Tibial artery (tissue), 4 donors: ENCODE data around the gene HSPA9.

Experiments
- DNase-seq, 2 donors: peaks; one replicate each; pipeline ENCODE4 v3.0.0-alpha.2; 2019
- H3K27ac ChIP-seq, 2 donors: fragments of 200-600 bp; sonication (generic) in 1 of 2; 1 replicate in 1 of 2; 2 replicates in 1 of 2; pipeline ENCODE4 v1.5.1; 2018 to 2019; ENCODE audit warnings: mild to moderate bottlenecking in 1 of 2
- H3K27me3 ChIP-seq, 2 donors: fragments of 200-600 bp; sonication (generic) in 1 of 2; one replicate each; pipeline versions ENCODE4 v1.5.1 to v1.6.0; 2016 to 2019
- H3K36me3 ChIP-seq, 3 donors: fragments of 200-600 bp; sonication (generic) in 2 of 3; one replicate each; pipeline ENCODE4 v1.5.1; 2016 to 2019; ENCODE audit warnings: mild to moderate bottlenecking in 2 of 3
- H3K4me1 ChIP-seq, 4 donors: fragments of 200-600 bp; sonication (generic) in 2 of 4; 1 replicate in 3 of 4; 2 replicates in 1 of 4; pipeline ENCODE4 v1.5.1; 2016 to 2019
- H3K4me3 ChIP-seq, 2 donors: fragments of 200-600 bp; sonication (generic) in 1 of 2; 1 replicate in 1 of 2; 2 replicates in 1 of 2; pipeline ENCODE4 v1.5.1; 2018 to 2019; ENCODE audit warnings: mild to moderate bottlenecking in 2 of 2
- H3K9me3 ChIP-seq, 3 donors: fragments of 200-600 bp; sonication (generic) in 1 of 3; one replicate each; pipeline ENCODE4 v1.5.1; 2016 to 2019
- intact Hi-C: fragments of 100-400 bp; cut with DNase I; formaldehyde crosslinking; loops from one replicate; pipeline ENCODE4 v1.15.0; 2023; ENCODE audit warnings: low total_unique reads
- TF ChIP-seq, protein P1 (sequence below), 2 experiments: fragments of 200-600 bp in 1 of 2; fragments of 450-650 bp in 1 of 2; IDR thresholded peaks; one replicate each; pipeline ENCODE4 v1.5.1; 2017 to 2019; ENCODE audit warnings: antibody characterized with exemption in 2 of 2, mild to moderate bottlenecking in 1 of 2, moderate library complexity in 1 of 2

Gene HSPA9

DNA sequence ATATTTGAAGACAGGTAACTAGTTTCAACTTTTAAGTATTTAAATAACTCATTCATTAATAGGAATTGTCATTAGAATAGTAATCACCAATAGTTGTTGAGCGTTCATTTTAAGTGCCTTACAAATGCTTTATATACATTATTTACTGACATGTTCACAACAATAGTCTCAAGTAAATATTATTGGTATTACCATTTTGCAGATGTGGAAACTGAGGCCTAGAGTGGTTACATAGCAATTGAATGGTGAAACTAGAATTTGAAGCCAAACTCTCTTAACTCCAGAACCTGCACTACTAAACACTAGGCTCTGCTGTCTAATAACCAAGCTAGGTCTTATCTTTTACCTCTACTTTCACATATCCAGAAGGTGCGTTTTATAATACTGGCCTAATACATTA is 4.8 kb upstream of the HSPA9 start:
- intact Hi-C loops, result loop anchor here (5.0 kb wide), 1 partner anchor 682 kb away; no protein-coding TSS in a partner anchor
- TF ChIP-seq, protein P1, sequence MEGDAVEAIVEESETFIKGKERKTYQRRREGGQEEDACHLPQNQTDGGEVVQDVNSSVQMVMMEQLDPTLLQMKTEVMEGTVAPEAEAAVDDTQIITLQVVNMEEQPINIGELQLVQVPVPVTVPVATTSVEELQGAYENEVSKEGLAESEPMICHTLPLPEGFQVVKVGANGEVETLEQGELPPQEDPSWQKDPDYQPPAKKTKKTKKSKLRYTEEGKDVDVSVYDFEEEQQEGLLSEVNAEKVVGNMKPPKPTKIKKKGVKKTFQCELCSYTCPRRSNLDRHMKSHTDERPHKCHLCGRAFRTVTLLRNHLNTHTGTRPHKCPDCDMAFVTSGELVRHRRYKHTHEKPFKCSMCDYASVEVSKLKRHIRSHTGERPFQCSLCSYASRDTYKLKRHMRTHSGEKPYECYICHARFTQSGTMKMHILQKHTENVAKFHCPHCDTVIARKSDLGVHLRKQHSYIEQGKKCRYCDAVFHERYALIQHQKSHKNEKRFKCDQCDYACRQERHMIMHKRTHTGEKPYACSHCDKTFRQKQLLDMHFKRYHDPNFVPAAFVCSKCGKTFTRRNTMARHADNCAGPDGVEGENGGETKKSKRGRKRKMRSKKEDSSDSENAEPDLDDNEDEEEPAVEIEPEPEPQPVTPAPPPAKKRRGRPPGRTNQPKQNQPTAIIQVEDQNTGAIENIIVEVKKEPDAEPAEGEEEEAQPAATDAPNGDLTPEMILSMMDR (IDR thresholded peaks at IDR 0.05), result no peak
- no peak overlapping the region for H3K4me3 ChIP-seq
- no peak overlapping the region for H3K27ac ChIP-seq
- H3K4me1 ChIP-seq, result peaks cover 0 to 5% (median 2%) of the 10 kb centered on the region in 4 donors
- H3K9me3 ChIP-seq, result no peaks in the 10 kb centered on the region
- no peaks in the 10 kb centered on the region for H3K36me3 ChIP-seq
- no peak for DNase-seq
- no peaks in the 10 kb centered on the region for H3K27me3 ChIP-seq

- intact Hi-C loops, result no loop called here
Observed at GRCh38 chr5:138579517-138579863, 4.3 kb upstream of the HSPA9 start.

DNA sequence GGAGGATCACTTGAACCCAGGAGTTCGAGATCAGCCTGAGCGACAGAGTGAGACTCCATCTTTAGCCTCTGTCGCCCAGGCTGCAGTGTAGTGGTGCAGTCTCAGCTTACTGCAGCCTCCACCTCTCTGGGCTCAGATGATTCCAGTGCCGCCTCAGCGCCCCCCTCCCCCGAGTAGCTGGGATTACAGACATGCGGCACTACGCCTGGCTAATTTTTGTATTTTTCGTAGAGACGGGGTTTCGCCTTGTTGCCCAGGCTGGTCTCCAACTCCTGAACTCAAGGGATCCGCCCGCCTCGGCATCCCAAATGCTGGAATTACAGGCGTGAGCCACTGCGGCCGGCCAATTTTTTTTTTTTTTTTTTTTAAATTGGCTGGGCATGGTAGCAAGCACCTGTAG is 2.3 kb upstream of the HSPA9 start:
- TF ChIP-seq, protein P1 (IDR thresholded peaks at IDR 0.05), result no peak
- Histone ChIP-seq H3K27ac (no peak overlapping the region), H3K9me3 (no peaks in the 10 kb centered on the region), H3K27me3 (no peaks in the 10 kb centered on the region), H3K4me3 (no peak overlapping the region), H3K4me1 (peaks cover 0 to 25% (median 13%) of the 10 kb centered on the region in 4 donors), H3K36me3 (peaks cover 10 to 11% (median 10%) of the 10 kb centered on the region in 3 donors)
- intact Hi-C loops, result no loop called here
- no peak for DNase-seq

More at GRCh38 chr5:138579517-138579863, 4.3 kb upstream of the HSPA9 start:
- no peak for DNase-seq
- no peak overlapping the region for H3K4me3 ChIP-seq
- H3K36me3 ChIP-seq, result no peaks in the 10 kb centered on the region
- peaks cover 0 to 6% (median 2%) of the 10 kb centered on the region in 4 donors for H3K4me1 ChIP-seq
- no peaks in the 10 kb centered on the region for H3K9me3 ChIP-seq
- H3K27ac ChIP-seq, result no peak overlapping the region
- H3K27me3 ChIP-seq, result no peaks in the 10 kb centered on the region
- TF ChIP-seq, protein P1 (IDR thresholded peaks at IDR 0.05), result no peak

DNA sequence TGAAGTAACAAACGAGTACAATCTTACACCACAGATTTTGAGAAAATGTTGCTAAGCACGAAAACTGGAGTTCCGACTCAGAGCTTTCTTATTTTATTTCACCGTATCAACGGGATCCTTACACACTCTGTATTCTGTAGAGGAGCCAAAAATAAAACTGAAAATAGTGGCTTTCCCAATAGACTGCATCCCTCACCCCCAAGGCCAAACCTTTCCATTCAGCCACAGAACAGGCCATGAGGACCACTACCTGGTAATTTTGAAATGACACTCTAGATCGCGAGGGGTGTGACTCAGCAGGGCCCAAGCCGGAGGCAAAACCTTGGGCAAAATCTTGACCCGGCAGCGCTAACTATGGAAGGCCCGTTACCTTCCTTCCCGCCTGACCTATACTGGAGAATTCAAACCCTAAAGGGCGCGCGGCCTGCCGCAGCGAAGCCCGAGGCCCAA is 432 bp downstream of the HSPA9 start:
- peaks cover 0 to 37% (median 13%) of the 10 kb centered on the region in 4 donors for H3K4me1 ChIP-seq
- peak in 1 of 2 donors; percentile 29 for DNase-seq
- H3K27ac ChIP-seq, result peak overlapping the region; percentile 93 to 96
- H3K27me3 ChIP-seq, result no peaks in the 10 kb centered on the region
- TF ChIP-seq, protein P1 (IDR thresholded peaks at IDR 0.05), result no peak
- peaks cover 37% of the 10 kb centered on the region in 3 donors for H3K36me3 ChIP-seq
- no peaks in the 10 kb centered on the region for H3K9me3 ChIP-seq
- intact Hi-C loops, result no loop called here
- peak overlapping the region; percentile 72 to 92 for H3K4me3 ChIP-seq

DNA sequence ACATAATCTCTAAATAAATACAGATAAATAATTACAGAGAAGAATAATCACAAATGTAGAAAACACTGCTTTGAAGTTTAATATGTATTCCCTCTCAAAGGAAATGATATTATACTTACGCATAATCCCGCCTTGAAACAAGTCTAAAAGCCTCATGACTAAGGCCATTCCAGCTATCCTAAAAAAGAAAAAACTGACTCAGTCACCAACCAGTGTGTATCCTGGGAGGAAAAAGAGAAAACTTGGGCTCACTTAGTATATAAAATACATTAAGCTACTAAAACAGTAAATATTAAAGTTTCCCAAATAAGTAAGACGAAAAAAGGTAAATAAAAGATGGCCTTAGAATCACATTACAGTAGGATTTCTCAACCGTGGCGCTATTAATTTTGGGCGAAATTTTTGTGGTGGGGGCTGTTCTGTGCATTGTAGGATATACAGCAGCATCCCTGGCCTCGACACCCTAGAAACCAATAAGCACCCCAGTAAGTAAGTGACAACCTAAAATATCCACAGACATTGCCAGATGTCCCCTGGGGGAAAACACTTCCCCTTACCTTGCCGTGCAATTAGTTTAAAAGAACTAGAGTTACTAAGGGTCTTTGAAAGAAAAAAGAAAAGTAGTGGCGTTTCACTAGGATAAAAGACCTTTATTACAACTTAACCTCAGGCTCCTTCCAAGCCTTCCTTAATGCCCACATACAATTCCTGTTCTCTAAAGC is 1.1 kb downstream of the HSPA9 start:
- peaks cover 43 to 44% (median 43%) of the 10 kb centered on the region in 3 donors for H3K36me3 ChIP-seq
- H3K4me1 ChIP-seq, result peaks cover 0 to 40% (median 13%) of the 10 kb centered on the region in 4 donors
- peak overlapping the region; percentile 93 to 96 for H3K27ac ChIP-seq
- peak overlapping the region; percentile 72 to 92 for H3K4me3 ChIP-seq
- TF ChIP-seq, protein P1 (IDR thresholded peaks at IDR 0.05), result no peak
- DNase-seq, result no peak
- no peaks in the 10 kb centered on the region for H3K27me3 ChIP-seq
- H3K9me3 ChIP-seq, result no peaks in the 10 kb centered on the region
- intact Hi-C loops, result no loop called here
